Stimulated activated CD4-positive, alpha-beta T cell treated with anti-CD3 and anti-CD28 coated beads, Interleukin-12 subunit alpha, Interleukin-12 subunit beta, amount 100 ng/mL, for 48 hours (primary cell): ENCODE results near the gene ZEB1.
"Not testable (repeated sequence)": the region's sequence is repeated elsewhere in the genome, so short reads cannot be mapped to it uniquely, and the experiment has no call there.

ENCODE experiments used
- DNase-seq, 3 donors: peaks; one replicate each; pipeline ENCODE4 v3.0.0-alpha.2; 2020; ENCODE audit warnings: low read depth in 2 of 3, low spot score in 1 of 3

ZEB1 gene

GRCh38 chr10:31317652-31318381 is 1.2 kb upstream of the ZEB1 start:
- peak in 2 of 3 donors; percentile 70 to 73 for DNase-seq

DNA sequence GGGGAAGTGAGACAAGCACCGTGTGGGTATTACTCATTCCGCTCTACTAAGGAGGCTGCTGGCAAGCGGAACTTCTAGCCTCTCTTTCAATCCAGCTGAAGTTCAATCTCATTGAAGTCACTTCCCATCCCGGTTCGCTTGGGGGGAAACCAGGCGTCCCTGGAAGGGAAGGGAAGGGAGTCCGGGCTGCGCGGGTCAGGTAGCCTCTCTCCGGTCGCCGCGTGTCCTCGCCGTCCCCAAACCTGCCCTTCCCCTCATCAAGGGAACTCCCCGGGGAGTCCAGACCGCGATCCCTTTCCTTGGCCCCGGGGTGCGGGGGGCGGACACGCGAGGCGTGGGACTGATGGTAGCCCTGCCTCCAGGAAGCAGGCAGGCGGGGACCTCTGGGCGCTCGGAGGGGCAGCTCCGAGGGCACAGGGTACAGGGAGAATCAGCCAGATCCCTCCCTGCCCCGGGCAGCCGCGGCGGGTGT is 598 bp upstream of the ZEB1 start:
- peak in 2 of 3 donors; percentile 47 to 62 for DNase-seq

DNA sequence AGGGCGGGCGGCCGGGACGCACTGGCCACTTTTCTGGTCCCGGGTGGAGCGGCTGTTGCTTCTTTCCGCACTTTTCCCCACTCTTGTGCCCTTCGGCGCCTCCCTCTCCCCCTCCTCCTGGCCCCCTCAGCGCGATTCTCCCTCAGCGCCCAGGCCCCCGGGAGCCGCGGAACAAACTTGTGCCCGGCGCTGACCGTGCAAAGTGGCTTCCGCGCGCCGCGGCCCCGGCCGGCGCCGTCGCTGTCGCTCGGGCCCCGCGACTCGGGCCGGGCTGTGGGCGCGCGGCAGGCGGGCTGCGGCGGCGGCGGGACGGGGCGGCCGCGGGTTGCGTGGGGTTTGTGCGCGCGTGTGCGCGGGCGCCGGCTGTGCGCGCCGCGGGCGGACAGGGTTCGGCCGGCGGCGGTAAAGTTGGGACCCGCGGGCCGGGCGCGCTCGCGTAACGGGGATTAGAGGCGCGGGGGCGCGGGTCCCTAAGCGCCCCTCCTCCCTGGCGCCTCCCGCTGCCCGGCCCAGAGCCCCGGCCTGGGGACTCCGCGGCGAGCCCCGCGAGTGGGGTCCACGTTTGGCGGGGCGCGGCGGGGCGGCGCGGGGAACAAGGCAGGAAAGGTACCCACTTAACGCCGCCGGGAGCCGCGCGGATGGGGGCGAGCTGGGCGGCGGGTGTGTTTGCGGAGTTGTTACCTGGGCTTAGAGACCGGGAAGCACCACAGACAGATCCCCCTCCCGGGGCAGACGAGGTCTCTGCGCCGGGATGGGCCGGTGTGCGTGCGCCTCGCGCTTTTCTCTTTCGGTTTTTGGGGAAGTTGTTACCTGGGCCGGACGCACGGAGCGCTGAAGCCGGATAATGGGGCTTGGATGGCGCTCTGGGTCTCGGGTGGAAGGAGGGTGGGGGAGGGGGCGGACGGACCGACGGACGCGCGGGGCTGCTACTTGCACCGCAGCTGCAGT is 860 bp downstream of the ZEB1 start:
- peak in 2 of 3 donors; percentile 30 to 45 for DNase-seq

DNA sequence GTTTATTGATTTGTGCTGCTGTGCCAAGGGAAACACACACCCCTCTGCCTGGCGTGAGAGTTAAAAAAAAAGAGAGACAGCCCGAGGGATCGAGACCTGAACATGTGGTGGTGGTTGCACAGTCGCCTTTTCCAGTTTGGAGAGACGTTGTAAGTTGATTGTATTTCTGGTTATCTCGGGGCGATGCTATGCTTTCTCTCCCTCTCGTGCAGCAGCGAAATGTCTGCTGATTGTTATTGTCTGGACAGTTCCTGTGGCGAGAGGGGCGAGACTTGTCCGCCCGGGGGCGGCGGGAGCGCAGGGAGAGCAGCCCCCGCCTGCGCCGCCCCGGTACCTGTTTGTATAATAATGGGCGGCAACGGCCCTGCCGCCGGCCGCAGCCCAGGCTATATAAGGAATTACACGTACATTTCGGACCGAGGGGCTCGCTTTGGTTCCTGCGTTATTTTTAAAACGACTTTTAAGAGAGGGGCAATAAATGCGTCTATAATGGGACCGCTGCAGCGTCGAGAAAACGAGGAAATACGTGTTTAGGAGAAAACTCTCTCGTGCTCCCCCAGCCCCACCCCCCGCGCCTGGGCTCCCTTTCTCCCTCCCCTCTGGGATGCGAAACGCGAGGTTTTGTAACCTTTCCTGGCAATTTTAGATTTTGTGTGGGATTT is 1.7 kb downstream of the ZEB1 start:
- DNase-seq = no peak

- DNase-seq = no peak
Observed at GRCh38 chr10:31321396-31321941, 2.5 kb downstream of the ZEB1 start.

- DNase-seq = no peak
Observed at GRCh38 chr10:31322647-31323046, 3.6 kb downstream of the ZEB1 start.

DNA sequence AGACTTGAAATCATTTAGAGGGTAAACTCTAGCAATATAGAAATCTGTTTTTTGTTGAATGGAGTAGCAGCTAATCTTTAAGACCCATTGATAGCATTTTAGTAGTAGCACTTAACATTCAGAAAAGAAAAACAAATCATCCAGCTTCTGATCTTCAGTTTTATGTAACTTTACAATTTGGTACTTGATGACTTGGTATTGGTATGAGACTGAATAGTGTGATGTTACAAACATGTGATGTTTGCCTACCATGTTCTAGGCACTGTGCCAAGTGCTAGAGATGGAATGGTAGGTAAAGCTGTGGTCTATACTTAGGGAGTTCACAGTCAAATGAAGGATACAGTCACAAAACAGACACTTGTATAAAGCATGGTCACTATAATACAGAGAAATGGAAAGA is 21.3 kb downstream of the ZEB1 start:
- DNase-seq = no peak

DNA sequence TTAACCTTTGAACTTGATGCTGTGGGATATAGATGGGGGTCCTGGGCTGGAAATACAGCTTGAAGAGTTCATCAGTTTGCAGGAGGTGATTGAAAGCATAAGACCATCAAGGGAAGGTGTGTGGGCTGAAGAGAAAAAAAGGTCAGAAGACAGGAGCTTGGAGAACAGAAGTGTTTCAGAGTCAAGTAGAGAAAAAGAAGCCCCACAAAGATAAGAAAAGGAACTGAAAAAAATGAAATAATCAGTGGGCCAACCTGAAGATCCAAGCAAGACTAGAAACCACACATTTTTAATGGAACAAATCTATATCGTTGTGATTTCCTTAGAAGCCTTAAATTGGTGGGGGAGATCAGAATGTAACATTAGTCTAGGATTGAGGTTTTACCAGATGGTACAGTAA is 22.5 kb downstream of the ZEB1 start:
- no peak for DNase-seq

DNA sequence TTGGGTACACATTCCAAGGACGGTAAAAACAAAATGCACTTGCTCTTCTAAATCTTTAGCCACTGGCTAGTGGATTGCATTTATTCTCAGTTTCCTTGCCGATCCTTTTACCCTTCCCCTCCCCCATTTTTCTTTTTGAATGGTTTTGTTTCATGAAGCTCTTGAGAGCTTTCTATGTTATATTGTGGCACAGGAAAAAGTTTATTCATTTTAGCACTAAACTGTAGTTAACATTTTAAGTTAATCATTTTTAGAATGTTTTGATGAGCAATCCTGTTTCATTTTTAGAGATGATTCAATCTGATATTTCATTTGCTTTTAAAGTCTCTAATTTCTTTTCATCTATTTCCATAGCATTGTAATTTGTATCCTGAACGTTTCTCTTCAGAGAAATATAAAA is 24.0 kb downstream of the ZEB1 start:
- no peak for DNase-seq

DNA sequence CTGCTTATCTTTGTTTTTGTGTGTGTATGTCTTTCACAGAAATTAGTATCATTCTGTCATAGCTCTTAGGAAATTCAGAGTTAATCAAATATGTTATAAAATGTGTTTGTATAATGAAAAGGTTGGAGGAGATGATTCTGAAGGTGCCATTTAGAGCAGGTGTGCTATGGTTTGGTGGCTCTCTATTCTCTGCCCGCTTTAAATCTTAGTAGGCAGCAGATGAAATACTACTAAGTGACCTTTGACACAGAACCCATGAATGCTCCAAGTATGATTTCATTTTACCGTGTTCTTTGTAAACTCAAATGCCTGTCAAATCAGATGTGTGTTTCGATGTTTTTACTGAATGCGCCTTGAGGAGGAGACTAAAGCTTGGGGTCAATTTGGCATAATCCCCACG is 24.5 kb downstream of the ZEB1 start:
- DNase-seq = no peak

GRCh38 chr10:31345886-31346285 is 26.9 kb downstream of the ZEB1 start:
- DNase-seq = no peak

DNA sequence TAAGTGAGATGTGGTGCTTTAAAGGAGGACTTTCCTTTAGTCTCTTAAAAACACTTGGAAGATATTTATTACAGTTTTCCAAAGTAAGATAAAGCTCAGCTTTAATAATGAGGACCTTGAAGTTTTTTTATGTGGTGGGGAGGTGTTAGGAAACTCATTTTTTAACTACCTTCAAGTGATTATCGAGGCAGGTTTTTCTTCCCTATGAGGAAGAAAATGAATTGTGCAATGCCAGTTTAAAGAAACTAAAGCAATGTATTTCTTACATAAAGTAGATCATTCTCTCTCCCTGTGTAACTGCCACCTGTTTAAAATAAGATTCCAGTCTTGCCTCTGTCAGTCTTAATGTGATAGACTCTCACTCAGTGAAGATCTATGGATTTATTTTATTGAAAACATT is 27.9 kb downstream of the ZEB1 start:
- no peak for DNase-seq

DNA sequence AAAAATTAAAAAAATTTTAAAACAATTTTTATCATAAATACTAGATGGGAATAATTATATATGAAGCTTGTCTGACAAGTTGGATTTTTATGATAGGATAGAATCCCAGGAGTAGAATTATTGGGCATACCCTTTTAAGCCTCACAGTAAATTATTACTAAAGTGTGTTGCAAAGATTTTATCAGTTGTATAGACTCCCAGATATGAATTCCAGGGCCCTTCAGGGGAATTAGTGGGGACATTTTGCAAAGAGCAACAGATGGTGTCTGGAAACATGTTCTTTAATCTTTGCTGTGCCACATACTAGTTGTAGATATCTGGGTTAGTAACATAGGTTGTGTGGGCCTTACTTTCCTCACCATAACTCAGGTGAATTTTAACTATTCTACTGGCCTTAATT is 28.7 kb downstream of the ZEB1 start:
- no peak for DNase-seq

- DNase-seq = no peak
Observed at GRCh38 chr10:31350891-31351290, 31.9 kb downstream of the ZEB1 start.

- DNase-seq = no peak
Observed at GRCh38 chr10:31352436-31353226, 33.6 kb downstream of the ZEB1 start.

GRCh38 chr10:31353574-31353973 is 34.6 kb downstream of the ZEB1 start:
- DNase-seq = peak in 1 of 3 donors; percentile 28

DNA sequence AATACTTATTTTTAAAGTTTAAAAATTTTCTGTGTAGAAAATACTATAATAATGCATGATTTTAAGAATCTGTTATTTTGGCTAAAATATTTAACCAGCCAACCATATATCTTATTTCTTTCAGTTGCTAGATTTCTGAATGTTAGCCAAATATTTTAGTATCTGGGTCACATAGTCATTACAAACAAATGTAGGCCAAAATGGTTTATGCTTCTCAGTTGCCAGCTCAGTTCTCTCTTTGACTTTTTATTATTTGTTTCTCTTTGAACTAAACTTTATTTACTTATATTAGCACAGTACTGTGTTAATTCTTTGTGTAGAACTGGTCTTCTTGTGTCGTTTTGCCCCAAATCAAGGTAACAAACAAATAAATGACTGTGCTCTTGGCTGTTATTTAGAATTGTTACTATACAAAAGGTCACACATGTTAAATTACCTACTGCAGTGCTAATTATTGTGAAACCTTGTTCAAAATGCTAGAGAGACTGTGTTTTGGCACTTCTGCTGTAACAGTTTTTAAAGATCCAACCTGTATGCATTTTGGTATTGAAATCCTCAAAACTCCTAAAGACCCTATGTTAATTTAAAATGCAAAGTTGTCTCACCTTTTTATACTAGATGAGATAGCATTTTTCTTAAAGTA is 39.8 kb downstream of the ZEB1 start:
- no peak for DNase-seq

GRCh38 chr10:31359979-31360378 is 41.0 kb downstream of the ZEB1 start:
- DNase-seq = no peak

DNA sequence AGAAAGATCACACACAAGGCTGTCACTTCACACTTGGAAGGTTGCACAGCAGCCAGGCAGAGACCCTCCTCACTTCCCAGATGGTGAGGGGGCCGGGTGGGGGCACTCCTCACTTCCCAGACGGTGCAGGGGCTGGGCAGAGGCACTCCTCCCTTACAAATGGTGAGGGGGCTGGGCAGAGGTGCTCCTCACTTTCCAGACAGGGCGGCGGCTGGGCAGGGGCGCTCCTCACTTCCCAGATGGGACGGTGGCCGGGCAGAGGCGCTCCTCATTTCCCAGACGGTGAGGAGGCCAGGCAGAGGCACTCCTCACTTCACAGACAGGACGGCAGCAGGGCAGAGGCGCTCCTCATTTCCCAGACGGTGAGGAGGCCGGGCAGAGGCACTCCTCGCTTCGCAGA is 42.5 kb downstream of the ZEB1 start:
- not testable (repeated sequence) for DNase-seq

DNA sequence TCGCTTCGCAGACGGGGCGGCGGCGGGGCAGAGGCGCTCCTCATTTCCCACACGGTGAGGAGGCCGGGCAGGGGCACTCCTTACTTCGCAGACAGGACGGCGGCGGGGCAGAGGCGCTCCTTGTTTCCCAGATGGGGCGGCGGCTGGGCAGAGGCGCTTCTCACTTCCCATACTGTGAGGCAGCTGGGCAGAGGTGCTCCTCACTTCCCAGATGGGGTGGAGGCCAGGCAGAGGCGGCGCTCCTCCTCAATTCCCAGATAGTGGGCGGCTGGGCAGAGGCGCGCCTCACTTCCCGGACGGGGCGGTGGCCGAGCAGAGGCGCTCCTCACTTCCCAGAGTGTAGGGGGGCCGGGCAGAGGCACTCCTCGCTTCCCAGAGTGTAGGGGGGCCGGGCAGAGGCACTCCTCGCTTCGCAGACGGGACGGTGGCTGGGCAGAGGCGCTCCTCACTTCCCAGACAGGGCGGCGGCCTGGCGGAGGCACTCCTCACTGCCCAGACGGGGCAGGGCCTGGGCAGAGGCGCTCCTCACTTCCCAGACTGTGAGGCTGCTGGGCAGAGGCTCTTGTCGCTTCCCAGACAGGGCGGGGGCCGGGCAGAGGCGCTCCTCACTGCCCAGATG is 43.1 kb downstream of the ZEB1 start:
- DNase-seq = no peak
